ENCODE data around the gene CBARP. TPM values are rescaled to one million over a fixed set of nuclear protein-coding genes. Genes with fewer than 3 reads are reported as not detected.

CBARP gene
- total RNA-seq (ENCODE audit: low replicate concordance), result 1.2 and 17.8 TPM in 2 replicates

GRCh38 chr19:1237754-1238368 is at the start of gene CBARP:
CBARP (minus strand) TSS chr19:1238005; CDS start chr19:1236100, 1,905 bp downstream.
- peak; percentile 89 for DNase-seq (ENCODE audit: low spot score)
- H3K27ac ChIP-seq, result no peak within 1 kb of the TSS

GRCh38 chr19:1286487-1287353 is 48.9 kb upstream of the CBARP start:
- Histone ChIP-seq H3K27ac (no peak overlapping the region), H3K9me3 (ENCODE audit: low read depth) (no peaks in the 10 kb centered on the region), H3K36me3 (no peaks in the 10 kb centered on the region), H3K79me2 (ENCODE audit: low read depth) (peaks cover 28% of the 10 kb centered on the region), H3K4me2 (peak overlapping the region; percentile 100), H3F3A (ENCODE audit: low read depth) (peaks cover 35% of the 10 kb centered on the region), H4K20me1 (ENCODE audit: low read depth) (peaks cover 52% of the 10 kb centered on the region), H2AFZ (replicated peaks) (no peak overlapping the region), H3K4me3 (peak overlapping the region; percentile 74), H3K4me1 (peaks cover 17% of the 10 kb centered on the region), H3K27me3 (peaks cover 25% of the 10 kb centered on the region), H3K9ac (peak overlapping the region; percentile 35)
- Mint-ChIP-seq H3K27me3 (ENCODE audit: insufficient read depth, low read depth) (peaks cover 5% of the 10 kb centered on the region), H3K4me3 (peak overlapping the region; percentile 88), H3K27ac (no peak overlapping the region), H3K4me1 (peaks cover 15% of the 10 kb centered on the region), H3K36me3 (no peaks in the 10 kb centered on the region), H3K9me3 (no peaks in the 10 kb centered on the region)
- DNase-seq (ENCODE audit: low spot score), result no peak
- TF ChIP-seq CTCF (IDR thresholded peaks at IDR 0.05) (no peak), EZH2 (IDR thresholded peaks at IDR 0.05) (no peak), EZH2phosphoT487 (IDR thresholded peaks at IDR 0.05) (no peak)

More at GRCh38 chr19:1237754-1238368, at the start of gene CBARP:
- Mint-ChIP-seq H3K36me3 (no peaks in the 10 kb centered on the region), H3K9me3 (no peaks in the 10 kb centered on the region), H3K27me3 (ENCODE audit: insufficient read depth, low read depth) (peaks cover 10% of the 10 kb centered on the region), H3K27ac (peak within 1 kb of the TSS; percentile 88), H3K4me3 (peak within 1 kb of the TSS; percentile 89), H3K4me1 (peaks cover 26% of the 10 kb centered on the region)
- Histone ChIP-seq H3F3A (ENCODE audit: low read depth) (peaks cover 29% of the 10 kb centered on the region), H3K4me3 (peak within 1 kb of the TSS; percentile 75), H3K4me2 (peak within 1 kb of the TSS; percentile 89), H3K4me1 (peaks cover 13% of the 10 kb centered on the region), H3K79me2 (ENCODE audit: low read depth) (peaks cover 20% of the 10 kb centered on the region), H3K9ac (no peak within 1 kb of the TSS), H3K27me3 (peaks cover 7% of the 10 kb centered on the region), H2AFZ (replicated peaks) (no peak within 1 kb of the TSS), H3K36me3 (no peaks in the 10 kb centered on the region), H4K20me1 (ENCODE audit: low read depth) (no peaks in the 10 kb centered on the region), H3K9me3 (ENCODE audit: low read depth) (no peaks in the 10 kb centered on the region)
- TF ChIP-seq CTCF (IDR thresholded peaks at IDR 0.05), result no peak
- no peak for TF ChIP-seq EZH2 (IDR thresholded peaks at IDR 0.05)
- no peak for TF ChIP-seq EZH2phosphoT487 (IDR thresholded peaks at IDR 0.05)

GRCh38 chr19:1285737-1286360 is 48.0 kb upstream of the CBARP start, which contains the start of gene EFNA2:
EFNA2 (plus strand) TSS chr19:1285873; CDS start chr19:1286169, 296 bp downstream.
- peak within 1 kb of the TSS; percentile 61 for H3K27ac Mint-ChIP-seq
- Histone ChIP-seq H3K4me2 (peak within 1 kb of the TSS; percentile 100), H3K4me3 (peak within 1 kb of the TSS; percentile 74)

More at GRCh38 chr19:1285737-1286360, 48.0 kb upstream of the CBARP start, which contains the start of gene EFNA2:
- DNase-seq (ENCODE audit: low spot score), result peak; percentile 79
- Mint-ChIP-seq H3K27me3 (ENCODE audit: insufficient read depth, low read depth) (peaks cover 5% of the 10 kb centered on the region), H3K4me3 (peak within 1 kb of the TSS; percentile 88), H3K36me3 (no peaks in the 10 kb centered on the region), H3K4me1 (peaks cover 17% of the 10 kb centered on the region), H3K9me3 (no peaks in the 10 kb centered on the region)
- Histone ChIP-seq H3K9me3 (ENCODE audit: low read depth) (no peaks in the 10 kb centered on the region), H3K27ac (no peak within 1 kb of the TSS), H3K4me1 (peaks cover 17% of the 10 kb centered on the region), H3K9ac (peak within 1 kb of the TSS; percentile 35), H4K20me1 (ENCODE audit: low read depth) (peaks cover 43% of the 10 kb centered on the region), H3F3A (ENCODE audit: low read depth) (peaks cover 35% of the 10 kb centered on the region), H3K79me2 (ENCODE audit: low read depth) (peaks cover 28% of the 10 kb centered on the region), H2AFZ (replicated peaks) (peak within 1 kb of the TSS; percentile 61), H3K27me3 (peaks cover 25% of the 10 kb centered on the region), H3K36me3 (no peaks in the 10 kb centered on the region)
- TF ChIP-seq EZH2 (IDR thresholded peaks at IDR 0.05) (no peak), CTCF (IDR thresholded peaks at IDR 0.05) (peak; percentile 25)
